GM21723 (cell line): ENCODE results near the gene IL4R.
"Not testable (repeated sequence)": the region's sequence is repeated elsewhere in the genome, so short reads cannot be mapped to it uniquely, and the experiment has no call there.

Source experiments
- ATAC-seq: cut with Tn5 transposase; IDR thresholded peaks from one replicate; pipeline ENCODE4 v1.9.1; 2021; ENCODE audit warnings: mild to moderate bottlenecking, moderate library complexity; ENCODE audit not compliant: unreplicated experiment

IL4R gene

DNA sequence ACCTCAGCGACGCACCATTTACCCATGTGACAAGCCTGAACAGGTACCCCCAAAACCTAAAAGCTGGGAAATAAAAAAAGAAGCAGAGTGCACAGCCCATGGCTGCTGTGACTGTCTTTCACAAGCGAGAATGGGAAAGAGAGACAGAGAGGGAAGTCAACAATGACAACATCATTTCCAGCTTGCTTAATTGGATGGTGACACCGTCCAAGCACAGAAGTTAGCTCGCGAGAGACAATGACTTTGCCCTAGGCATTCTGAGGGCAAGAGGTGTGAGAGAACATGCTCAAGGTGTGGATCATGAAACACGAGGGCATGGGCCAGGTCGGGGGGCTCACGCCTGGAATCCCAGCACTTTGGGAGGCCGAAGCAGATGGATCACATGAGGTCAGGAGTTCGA, 25.9 kb upstream of the IL4R start:
- no peak for ATAC-seq

DNA sequence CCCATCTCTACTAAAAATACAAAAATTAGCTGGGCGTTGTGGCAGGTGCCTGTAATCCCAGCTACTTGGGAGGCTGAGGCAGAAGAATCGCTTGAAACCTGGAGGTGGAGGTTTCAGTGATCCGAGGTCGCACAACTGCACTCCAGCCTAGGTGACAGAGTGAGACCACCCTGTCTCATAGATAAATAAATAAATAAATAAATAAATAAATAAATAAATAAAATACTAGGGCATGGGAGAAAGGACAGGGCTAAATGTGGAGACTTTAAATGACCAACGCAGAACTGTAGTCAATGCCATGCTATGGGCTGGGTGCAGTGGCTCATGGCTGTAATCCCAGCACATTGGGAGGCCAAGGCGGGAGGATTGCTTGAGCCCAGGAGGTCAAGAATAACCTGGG, 25.5 kb upstream of the IL4R start:
- not testable (repeated sequence) for ATAC-seq

DNA sequence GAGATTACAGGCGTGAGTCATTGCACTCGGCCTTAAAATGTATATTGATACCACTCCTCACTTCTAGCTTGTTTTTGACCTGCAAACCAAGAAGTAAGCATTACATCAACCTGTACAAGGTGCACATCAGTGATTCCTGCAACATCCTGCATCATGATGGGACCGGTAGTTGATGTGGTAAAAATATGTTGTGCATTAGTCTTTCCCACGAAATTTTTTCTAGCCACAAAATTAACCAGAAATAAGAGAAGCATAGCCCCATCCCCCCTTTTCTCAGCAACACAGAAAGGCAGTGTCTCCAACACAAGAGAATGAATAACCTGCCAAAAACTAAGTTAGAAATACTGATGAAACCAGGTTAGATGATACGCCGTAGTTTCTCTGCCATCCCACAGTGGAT, 24.1 kb upstream of the IL4R start:
- no peak for ATAC-seq

GRCh38 chr16:27290562-27290961, 23.2 kb upstream of the IL4R start:
- ATAC-seq, result no peak

GRCh38 chr16:27291106-27291505, 22.7 kb upstream of the IL4R start:
- ATAC-seq, result no peak

DNA sequence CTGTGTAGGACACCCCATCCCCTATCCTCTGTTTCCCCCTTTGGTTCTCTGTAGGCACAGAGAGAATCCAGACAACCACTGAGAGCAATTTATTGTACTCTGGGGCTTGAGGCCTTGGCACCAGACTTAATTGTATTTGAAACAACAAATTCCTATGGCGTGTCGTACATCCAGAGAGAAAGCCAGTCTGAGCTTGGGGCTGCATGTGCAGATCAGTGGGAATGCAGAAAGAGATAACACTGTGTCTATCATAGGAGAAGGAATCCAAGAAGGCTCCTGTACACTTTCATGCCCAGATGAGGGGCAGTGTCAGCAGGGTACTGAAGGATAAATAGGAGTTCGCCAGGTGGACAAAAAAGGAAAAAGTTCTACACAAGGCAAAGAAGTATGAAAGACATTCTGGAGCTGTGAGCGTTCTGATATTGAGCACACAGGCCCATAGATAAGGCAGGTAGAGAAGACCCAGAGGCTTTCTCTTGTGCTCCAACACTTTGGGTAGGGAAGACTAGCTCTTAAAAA, 22.0 kb upstream of the IL4R start:
- ATAC-seq, result no peak

DNA sequence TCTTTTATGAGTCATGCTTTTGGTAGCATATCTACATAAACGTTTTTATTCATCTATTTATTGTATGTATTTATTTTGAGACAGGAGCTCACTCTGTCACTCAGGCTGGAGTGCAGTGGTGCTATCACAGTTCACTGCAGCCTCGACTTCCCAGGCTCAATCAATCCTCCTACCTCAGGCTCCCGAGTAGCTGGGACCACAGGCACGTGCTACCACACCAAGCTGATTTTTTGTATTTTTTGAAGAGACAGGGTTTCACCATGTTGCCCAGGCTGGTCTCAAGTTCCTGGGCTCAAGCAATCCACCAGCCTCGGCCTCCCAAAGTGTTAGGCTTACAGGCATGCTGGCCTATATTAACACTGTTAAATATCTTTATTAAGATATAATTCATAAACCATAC, 20.4 kb upstream of the IL4R start:
- ATAC-seq, result no peak

DNA sequence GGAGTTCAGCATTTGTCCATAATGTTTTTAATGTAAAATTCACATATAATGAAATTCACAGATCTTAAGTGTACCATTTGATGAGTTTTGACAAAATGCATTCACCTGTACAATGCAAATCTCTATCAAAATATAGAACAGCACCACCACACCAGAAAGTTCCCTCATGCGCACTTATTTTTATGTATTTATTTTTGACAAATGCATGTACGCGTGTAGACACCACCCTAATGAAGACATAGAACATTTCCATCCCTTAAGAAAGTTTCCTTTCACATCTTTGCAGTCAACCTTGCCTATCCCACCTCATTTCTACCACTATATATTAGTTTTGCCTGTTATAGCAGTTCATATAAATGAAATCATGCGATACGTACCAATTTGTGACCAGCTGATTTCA, 15.6 kb upstream of the IL4R start:
- ATAC-seq, result no peak

DNA sequence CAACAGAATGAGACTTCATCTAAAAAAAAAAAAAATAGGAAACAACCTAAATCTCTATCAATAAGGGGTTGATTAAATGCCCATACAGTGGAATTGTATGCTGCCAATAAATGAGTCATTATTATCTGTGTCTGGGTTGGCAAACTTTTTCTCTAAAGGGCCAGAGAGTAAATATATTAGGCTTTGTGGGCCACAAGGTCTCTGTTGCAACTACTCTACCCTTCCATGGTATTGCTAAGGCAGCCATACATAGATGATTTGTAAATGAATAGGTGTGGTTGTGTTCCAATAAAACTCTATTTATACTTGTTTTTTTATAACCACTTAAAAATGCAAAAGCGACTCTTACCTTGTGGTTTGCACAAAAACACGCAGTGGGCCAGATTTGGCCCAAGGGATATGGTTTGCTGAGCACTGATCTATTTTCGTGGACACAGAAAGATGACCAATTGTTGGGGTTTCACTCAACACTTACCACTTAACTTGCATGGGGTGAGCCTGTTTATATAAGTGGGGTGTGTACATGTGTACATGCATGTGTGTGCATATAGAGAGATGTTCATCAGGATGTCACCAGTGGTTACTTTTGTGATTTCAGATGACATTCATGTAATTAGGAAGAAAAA, 12.4 kb upstream of the IL4R start:
- peak; percentile 52 for ATAC-seq

DNA sequence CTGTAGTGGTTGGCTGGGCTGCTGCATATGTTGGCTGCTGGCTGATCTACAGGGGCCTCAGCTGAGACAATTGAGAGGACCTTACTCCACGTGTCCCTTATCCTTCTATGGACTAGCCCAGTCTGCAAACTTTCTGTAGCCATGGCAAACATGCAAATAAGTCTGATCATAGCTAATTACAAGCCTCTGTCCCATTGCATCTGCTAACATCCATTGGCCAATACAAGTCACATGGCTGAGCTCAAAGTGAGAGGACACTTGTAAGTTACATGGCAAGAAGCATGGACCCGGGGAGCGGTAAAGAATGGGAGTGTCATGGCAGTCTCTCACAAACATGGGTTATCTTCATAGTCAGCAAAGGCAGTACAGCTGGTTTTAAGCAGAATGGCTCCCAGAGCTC, 11.6 kb upstream of the IL4R start:
- no peak for ATAC-seq

DNA sequence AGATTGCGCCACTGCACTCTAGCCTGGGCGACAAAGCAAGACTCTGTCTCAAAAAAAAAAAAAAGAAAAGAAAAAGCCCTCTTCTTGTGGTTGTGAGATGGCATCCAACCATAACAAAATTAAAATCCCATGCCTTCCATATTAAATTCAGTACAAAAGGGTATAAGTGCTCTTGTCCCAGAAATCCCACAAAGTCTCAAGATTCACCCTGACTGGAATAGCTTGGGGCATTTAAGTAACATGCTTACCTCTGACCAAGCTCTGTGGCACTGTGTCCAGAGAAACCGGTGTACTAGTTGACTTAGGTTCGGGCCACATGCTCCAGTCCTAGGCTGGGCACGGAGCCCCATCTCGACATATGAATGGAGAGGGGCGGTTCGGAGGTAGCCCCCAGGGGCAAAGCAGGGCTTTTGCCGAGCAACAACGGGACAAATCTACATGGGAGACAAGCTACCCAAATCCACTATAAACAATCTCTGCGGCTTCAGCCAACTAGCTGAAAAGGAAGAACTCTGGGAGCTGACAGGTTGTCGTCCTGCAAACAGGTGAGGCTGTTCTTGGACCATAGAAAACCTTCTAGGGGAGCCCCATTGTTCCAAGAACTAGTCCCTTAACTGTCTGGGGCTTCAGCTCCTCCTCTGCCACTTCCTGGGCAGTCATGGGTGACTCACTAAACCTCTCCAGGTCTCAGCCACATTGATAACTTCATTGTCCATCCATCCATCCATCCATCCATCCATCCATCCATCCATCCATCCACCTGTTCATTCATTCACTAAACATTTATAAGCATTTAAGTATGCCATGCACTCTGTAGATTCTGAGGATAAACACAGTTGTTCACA, 10.3 kb upstream of the IL4R start:
- no peak for ATAC-seq

GRCh38 chr16:27304102-27304501, 9.7 kb upstream of the IL4R start:
- no peak for ATAC-seq

GRCh38 chr16:27304881-27305745, 8.7 kb upstream of the IL4R start:
- ATAC-seq, result no peak

- no peak for ATAC-seq
Measured at GRCh38 chr16:27305839-27306442, 7.8 kb upstream of the IL4R start.

DNA sequence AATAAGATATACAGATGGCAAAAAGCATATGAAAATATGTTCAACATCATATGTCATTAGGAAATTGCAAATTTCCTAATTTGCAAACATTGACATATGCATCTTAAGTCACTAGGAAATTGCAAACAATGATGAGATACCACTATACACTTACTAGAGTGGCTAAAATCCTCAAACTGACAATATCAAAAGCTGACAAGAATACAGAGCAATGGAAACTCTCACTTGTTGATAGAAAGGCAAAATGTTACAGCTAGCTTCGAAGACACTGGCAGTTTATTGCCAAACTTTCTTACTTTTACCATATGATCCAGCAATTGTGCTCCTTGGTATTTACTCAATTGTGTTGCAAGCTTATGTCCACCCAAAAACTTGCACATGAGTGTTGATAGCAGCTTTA, 5.0 kb upstream of the IL4R start:
- ATAC-seq, result no peak

DNA sequence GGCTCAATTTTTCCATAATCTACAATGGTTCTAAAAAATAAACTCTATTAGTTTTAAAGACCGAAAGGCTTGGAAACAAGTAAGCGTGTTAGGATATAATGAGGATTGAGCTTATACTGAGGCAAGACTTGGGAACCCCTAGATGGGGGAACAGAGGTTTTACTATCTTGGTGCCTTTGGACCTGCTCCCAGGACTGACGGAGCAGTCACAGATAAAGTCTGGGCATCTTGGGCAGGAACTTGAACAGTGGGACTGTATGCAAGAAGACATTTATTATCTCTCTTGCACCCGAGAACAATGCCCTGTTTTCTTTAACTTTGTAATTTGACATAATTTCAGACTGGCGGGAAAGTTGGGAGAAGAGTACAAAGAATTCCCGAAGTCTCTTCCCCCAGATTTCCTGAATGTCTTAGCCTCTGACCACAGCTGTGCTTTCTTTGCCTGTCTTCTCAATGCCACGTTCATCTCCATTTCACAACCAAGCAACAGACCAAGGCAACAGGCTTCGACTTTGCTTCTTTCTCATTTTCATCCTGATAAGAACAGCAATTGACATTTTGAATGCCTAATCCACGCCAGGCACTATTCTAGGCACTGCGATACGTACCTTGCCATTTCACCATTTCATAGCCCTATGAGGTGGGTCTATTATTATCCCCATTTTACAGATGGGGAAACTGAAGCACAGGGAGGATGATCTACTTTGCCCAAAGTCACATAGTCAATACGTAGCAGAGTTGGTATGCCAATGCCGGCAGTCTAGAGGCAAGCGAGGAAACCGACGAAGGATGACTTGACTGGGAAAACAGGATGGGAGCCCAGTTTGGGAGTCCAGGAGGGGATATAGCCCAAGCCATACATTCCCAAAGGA, 3.0 kb upstream of the IL4R start:
- ATAC-seq, result no peak

DNA sequence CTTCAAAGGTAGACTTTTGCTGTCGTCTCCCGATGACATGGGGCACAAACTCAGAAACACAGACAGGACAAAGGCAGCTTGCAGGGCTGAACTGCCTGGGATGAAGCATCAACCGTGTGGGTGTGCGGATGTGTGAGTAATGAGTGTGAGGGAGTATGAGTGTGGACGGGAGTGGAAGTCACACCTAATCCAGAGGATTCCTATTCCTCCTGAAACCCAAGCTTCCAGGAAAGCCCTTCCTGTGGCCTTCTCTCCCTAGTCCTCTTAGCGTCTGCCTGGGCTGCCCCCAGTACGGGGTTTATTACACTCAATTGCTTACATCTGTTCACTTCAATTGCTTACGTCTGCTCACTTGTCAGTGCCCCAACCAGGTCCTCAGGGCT, 2.3 kb upstream of the IL4R start:
- ATAC-seq, result no peak

DNA sequence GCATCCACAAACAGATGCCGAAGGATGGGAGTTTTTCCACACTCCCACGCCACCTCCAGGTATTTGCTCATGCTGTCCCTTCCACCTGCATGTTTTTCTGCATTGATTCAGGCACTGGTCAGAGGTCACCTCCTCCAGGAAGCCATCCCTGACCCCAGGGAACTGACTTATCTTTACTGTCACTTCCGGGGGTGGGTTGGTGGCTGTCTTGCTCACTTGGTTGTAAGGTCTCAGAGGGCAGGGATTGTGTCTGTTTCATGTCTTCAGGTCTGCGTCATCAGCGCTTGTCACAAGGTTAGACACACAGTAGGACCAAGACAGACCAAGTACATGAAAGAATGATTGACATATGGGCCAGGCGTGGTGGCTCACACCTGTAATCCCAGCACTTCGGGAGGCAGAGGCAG, 1.9 kb upstream of the IL4R start:
- ATAC-seq, result no peak

DNA sequence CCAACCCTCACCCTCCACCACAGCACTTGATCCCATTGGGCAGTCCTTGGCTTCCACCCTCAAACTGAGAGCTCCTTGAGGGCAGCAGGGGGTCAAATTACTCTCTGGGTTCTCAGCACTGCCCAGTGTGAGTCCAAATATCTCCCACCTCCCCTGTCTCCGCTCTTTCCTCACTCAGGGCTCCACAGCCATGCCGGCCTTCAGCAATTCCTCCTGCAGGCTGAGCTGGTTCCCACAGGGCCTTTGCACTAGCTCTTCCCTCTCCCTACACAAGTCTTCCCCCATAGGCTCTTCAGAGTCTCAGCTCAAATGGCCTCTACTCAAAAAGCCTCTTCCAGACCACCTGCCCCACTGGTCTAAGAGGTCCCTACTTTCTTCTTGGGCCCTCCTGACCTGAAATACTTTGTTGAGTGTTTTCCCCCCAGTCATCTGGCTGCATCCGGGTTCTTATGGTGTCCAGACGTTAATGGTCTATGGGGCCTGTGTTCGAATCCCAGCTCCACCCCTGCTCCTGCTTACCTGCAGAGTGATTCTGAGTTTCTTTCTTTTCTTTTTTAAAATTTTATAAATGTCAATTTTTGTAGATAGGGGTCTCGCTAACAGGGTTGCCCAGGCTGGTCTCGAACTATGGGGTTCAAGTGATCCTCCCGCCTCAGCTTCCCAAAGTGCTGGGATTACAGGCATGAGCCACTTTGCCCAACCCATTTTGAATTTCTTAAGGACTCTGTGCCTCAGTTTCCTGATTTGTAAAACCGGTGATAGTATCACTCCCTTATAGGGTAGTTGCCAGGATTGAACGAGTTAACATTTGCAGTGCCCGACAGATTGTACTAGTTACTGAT, 973 bp upstream of the IL4R start:
- ATAC-seq, result no peak
